ENCODE measurements around the gene CPNE4. TPM values are rescaled to one million over a fixed set of nuclear protein-coding genes. Genes with fewer than 3 reads are reported as not detected.

The CPNE4 gene
- total and polyA plus RNA-seq, 2 donors (not counting 3 experiments of a cell fraction or from before 2014, with no cell fraction given): not detected

GRCh38 chr3:131903988-131904415 is 130.8 kb downstream of the CPNE4 start:
- intact Hi-C loops (cut with micrococcal nuclease): no loop called here
- CTCF ChIA-PET: no interaction called here

More at GRCh38 chr3:131903988-131904415, 130.8 kb downstream of the CPNE4 start:
- Histone ChIP-seq H3K27ac (ENCODE audit: insufficient read depth, low read depth, low read length) (no peak overlapping the region), H4K20me1 (replicated peaks; ENCODE audit: control insufficient read depth, extremely low read depth, insufficient read depth, low read length) (no peaks in the 10 kb centered on the region), H3K27me3 (ENCODE audit: control insufficient read depth in 2 of 2, insufficient read depth in 2 of 2, low read length in 2 of 2) (no peaks in the 10 kb centered on the region), H3K4me2 (ENCODE audit: insufficient read depth, low read length) (no peak overlapping the region), H3K79me2 (ENCODE audit: control insufficient read depth, insufficient read depth, low read length) (no peaks in the 10 kb centered on the region), H3K4me3 (replicated peaks in 1 of 3; ENCODE audit: insufficient read depth in 1 of 3, low read depth in 1 of 3, low read length in 3 of 3) (no peak overlapping the region), H3K9me3 (replicated peaks; ENCODE audit: control insufficient read depth, insufficient read depth, low read length) (no peaks in the 10 kb centered on the region), H3K4me1 (ENCODE audit: control insufficient read depth, extremely low read depth, insufficient read depth, low read length) (no peaks in the 10 kb centered on the region), H3K9ac (replicated peaks; ENCODE audit: extremely low read depth, insufficient read depth, low read length) (no peak overlapping the region), H3K9me1 (replicated peaks; ENCODE audit: control insufficient read depth, extremely low read depth, insufficient read depth, low read length) (no peaks in the 10 kb centered on the region), H2AFZ (ENCODE audit: low read depth, low read length) (no peak overlapping the region), H3K36me3 (ENCODE audit: control insufficient read depth in 2 of 2, extremely low read depth in 1 of 2, insufficient read depth in 2 of 2, low read length in 2 of 2) (no peaks in the 10 kb centered on the region)
- TF ChIP-seq MAX (IDR thresholded peaks at IDR 0.05; ENCODE audit: insufficient read depth, insufficient read length): no peak
- TF ChIP-seq GATA2 (IDR thresholded peaks at IDR 0.05; ENCODE audit: insufficient read depth, insufficient read length, low read depth, low read length): no peak
- no peak for TF ChIP-seq EZH2 (IDR thresholded peaks at IDR 0.05; ENCODE audit: borderline replicate concordance, low read depth, low read length, severe bottlenecking)
- no peak for TF ChIP-seq FOS (IDR thresholded peaks at IDR 0.05; ENCODE audit: borderline replicate concordance, insufficient read depth, low read length)
- no peak for TF ChIP-seq JUN (IDR thresholded peaks at IDR 0.05; ENCODE audit: borderline replicate concordance, insufficient read depth, insufficient read length, low read depth)
- no peak for TF ChIP-seq POLR2A (IDR thresholded peaks at IDR 0.05; ENCODE audit: low read depth, low read length)
- no peak for TF ChIP-seq POLR2AphosphoS5 (IDR thresholded peaks at IDR 0.05; ENCODE audit: insufficient read depth, low read depth, low read length)
- TF ChIP-seq MYC (IDR thresholded peaks at IDR 0.05; ENCODE audit: low read depth, low read length): no peak
- no peak for TF ChIP-seq CTCF (IDR thresholded peaks at IDR 0.05; ENCODE audit: extremely low read depth in 1 of 2, insufficient read depth in 1 of 2, low read depth in 1 of 2, low read length in 2 of 2)
- dilution Hi-C loops (cut with MboI; ENCODE audit: extremely low pct_ligation_motif_present, low sequenced_read_pairs): no loop called here
- DNase-seq (ENCODE audit: low read depth, low spot score): no peak
- BruUV-seq (replicated peaks): no TSS peak
- FAIRE-seq: no peak
- POLR2A ChIA-PET: no interaction called here

All from endothelial cell of umbilical vein (primary cell).